ENCODE data around the gene KRTAP4-6. TPM values are rescaled to one million over a fixed set of nuclear protein-coding genes. Genes with fewer than 3 reads are reported as not detected.

KRTAP4-6 gene
- total and polyA plus RNA-seq, 2 of the 4 experiments (the other 2 are of a cell fraction), result not detected

- dilution Hi-C loops (cut with HindIII; ENCODE audit: low sequenced_read_pairs, unreplicated experiment) (no loop called here), intact Hi-C loops (cut with micrococcal nuclease) (no loop called here), in situ Hi-C loops (cut with MboI; ENCODE audit: low sequenced_read_pairs) (no loop called here)
- no peak within 1 kb of the TSS for H3K56ac ChIP-seq (ENCODE audit: extremely low read depth, insufficient read depth, low read length)
- ChIA-PET POLR2A (ENCODE audit: unreplicated experiment) (no interaction called here), CTCF (no interaction called here)
- H3K14ac ChIP-seq (replicated peaks; ENCODE audit: low read depth, low read length), result peak within 1 kb of the TSS; percentile 96
- H2BK5ac ChIP-seq (ENCODE audit: low read depth, low read length, poor library complexity, severe bottlenecking), result peak within 1 kb of the TSS; percentile 84
- H4K91ac ChIP-seq (ENCODE audit: insufficient read depth, low read depth, low read length), result peak within 1 kb of the TSS; percentile 94
- BruUV-seq (replicated peaks), result no TSS peak
- peak within 1 kb of the TSS; percentile 85 for H3K23ac ChIP-seq (ENCODE audit: low read depth, low read length)
- no peak within 1 kb of the TSS for H3K4me3 ChIP-seq (ENCODE audit: insufficient read depth, low read depth, low read length)
- no peak within 1 kb of the TSS for H3K4me2 ChIP-seq (ENCODE audit: low read depth, low read length)
- H3K27me3 ChIP-seq (ENCODE audit: control insufficient read depth, insufficient read depth, low read length), result no peaks in the 10 kb centered on the region
- H3K4me1 ChIP-seq (ENCODE audit: control insufficient read depth, insufficient read depth, low read length), result peaks cover 4% of the 10 kb centered on the region; the same call in 1 of the 2 replicates
- 62% methylated on average over 6 of the region's 10 CpGs; no CpG with 5 or more reads in 1 of the 2 experiments for WGBS, 2 experiments (ENCODE audit: extremely low coverage in 2 of 2, insufficient read length in 1 of 2)
- DNase-seq (no peak), ATAC-seq (ENCODE audit: low read depth) (no peak)
- peaks cover 6% of the 10 kb centered on the region for H3K9me1 ChIP-seq (ENCODE audit: insufficient read depth, low read length)
- peak within 1 kb of the TSS; percentile 2; the same call in 1 of the 2 replicates for H3K18ac ChIP-seq (ENCODE audit: low read depth, low read length)
- peak within 1 kb of the TSS; percentile 32; the same call in 1 of the 2 replicates for H3K27ac ChIP-seq (ENCODE audit: insufficient read depth, low read length)
- no peak within 1 kb of the TSS for H2AK9ac ChIP-seq (replicated peaks; ENCODE audit: low read depth, low read length, poor library complexity)
- peak within 1 kb of the TSS; percentile 34; the same call in 2 of the 3 replicates for H2BK15ac ChIP-seq (ENCODE audit: low read depth, low read length)
- H3K36me3 ChIP-seq (ENCODE audit: control insufficient read depth, insufficient read depth, low read length), result no peaks in the 10 kb centered on the region
- no peak within 1 kb of the TSS for H3K9ac ChIP-seq (ENCODE audit: low read depth, low read length)
- H2AFZ ChIP-seq (replicated peaks; ENCODE audit: low read length, poor library complexity), result no peak within 1 kb of the TSS
- no peaks in the 10 kb centered on the region for H3K9me3 ChIP-seq (ENCODE audit: control insufficient read depth, insufficient read depth, low read length)
- peak within 1 kb of the TSS; percentile 95 for H3K4ac ChIP-seq (ENCODE audit: low read depth, low read length)
- H2BK20ac ChIP-seq (ENCODE audit: low read depth, low read length), result peak within 1 kb of the TSS; percentile 67
- H4K20me1 ChIP-seq (ENCODE audit: insufficient read depth, low read length), result no peaks in the 10 kb centered on the region
- no peak within 1 kb of the TSS; the same call in 1 of the 2 replicates for H4K5ac ChIP-seq (ENCODE audit: low read depth, low read length)
- peak within 1 kb of the TSS; percentile 99 for H2BK120ac ChIP-seq (ENCODE audit: low read depth, low read length)
- no peak for TF ChIP-seq MXI1 (IDR thresholded peaks at IDR 0.05; ENCODE audit: borderline replicate concordance, low read depth, low read length)
- TF ChIP-seq SMC3 (IDR thresholded peaks at IDR 0.05; ENCODE audit: low read depth, low read length), result no peak
- TF ChIP-seq CHD1 (IDR thresholded peaks at IDR 0.05; ENCODE audit: low read depth, low read length), result no peak
- no peak for TF ChIP-seq CEBPB (IDR thresholded peaks at IDR 0.05; ENCODE audit: low read depth, low read length)
- TF ChIP-seq CTCF (conservative IDR thresholded peaks at IDR 0.05; ENCODE audit: low read depth, low read length), result no peak
- no peak for TF ChIP-seq FOS (IDR thresholded peaks at IDR 0.05; ENCODE audit: low read depth, low read length)
- no peak for TF ChIP-seq USF2 (IDR thresholded peaks at IDR 0.05; ENCODE audit: low read depth, low read length)
- TF ChIP-seq MAZ (IDR thresholded peaks at IDR 0.05; ENCODE audit: borderline replicate concordance, low read depth, low read length), result no peak
- TF ChIP-seq RFX5 (IDR thresholded peaks at IDR 0.05; ENCODE audit: low read depth, low read length), result no peak
- TF ChIP-seq NFE2L2 (IDR thresholded peaks at IDR 0.05; ENCODE audit: low read depth, low read length), result no peak
- no peak for TF ChIP-seq RCOR1 (IDR thresholded peaks at IDR 0.05; ENCODE audit: insufficient replicate concordance, low read length)
- TF ChIP-seq ELK1 (IDR thresholded peaks at IDR 0.05; ENCODE audit: borderline replicate concordance, low read depth, low read length), result no peak
- no peak for TF ChIP-seq MAFK (IDR thresholded peaks at IDR 0.05; ENCODE audit: low read depth, low read length)
- peak within 1 kb of the TSS; percentile 43 to 90; a peak in 3 of 4 replicates for H4K8ac ChIP-seq (ENCODE audit: low read depth in 2 of 2, low read length in 2 of 2)
- H2AK5ac ChIP-seq (ENCODE audit: low read depth, low read length), result peak within 1 kb of the TSS; percentile 93
- no peaks in the 10 kb centered on the region for H3K79me1 ChIP-seq (ENCODE audit: low read depth in 1 of 2, low read length in 2 of 2)
These were observed 38.6 kb downstream of the KRTAP4-6 start, which contains the start of gene KRTAP4-16 for GRCh38 chr17:41101586-41102259. Gene KRTAP4-16, minus strand, starts transcription at chr17:41102209. Its CDS starts 0 bp downstream, at chr17:41102209.
